Esophagus (tissue), 2 donors: Measurements from ENCODE around the gene SHF. TPM values are rescaled to one million over a fixed set of nuclear protein-coding genes. Genes with fewer than 3 reads are reported as not detected.
"Not testable (repeated sequence)": the region's sequence is repeated elsewhere in the genome, so short reads cannot be mapped to it uniquely, and the experiment has no call there.

Experiments used
- H3K27ac ChIP-seq, 2 donors: one replicate each; pipeline ENCODE4 v1.5.1; 2013; ENCODE audit warnings: low read depth in 2 of 2, mild to moderate bottlenecking in 2 of 2, inconsistent platforms in 1 of 2, low read length in 1 of 2, moderate library complexity in 1 of 2
- H3K27me3 ChIP-seq, 2 donors: one replicate each; pipeline ENCODE4 v1.6.1; 2013; ENCODE audit warnings: low read length in 2 of 2, control low read depth in 1 of 2, mild to moderate bottlenecking in 1 of 2; ENCODE audit not compliant: insufficient read depth in 2 of 2, control insufficient read depth in 1 of 2
- H3K36me3 ChIP-seq, 2 donors: one replicate each; pipeline ENCODE4 v1.6.1; 2013; ENCODE audit warnings: low read length in 1 of 2; ENCODE audit not compliant: control insufficient read depth in 2 of 2, insufficient read depth in 2 of 2
- H3K4me1 ChIP-seq, 2 donors: one replicate each; pipeline ENCODE4 v1.6.1; 2013; ENCODE audit warnings: low read length in 1 of 2; ENCODE audit not compliant: control insufficient read depth in 2 of 2, insufficient read depth in 2 of 2
- H3K4me3 ChIP-seq, 2 donors: one replicate each; pipeline ENCODE4 v1.5.1; 2013; ENCODE audit warnings: low read length in 2 of 2, mild to moderate bottlenecking in 2 of 2, low read depth in 1 of 2, moderate library complexity in 1 of 2
- H3K9me3 ChIP-seq, 2 donors: one replicate each; pipeline ENCODE4 v1.6.1; 2013; ENCODE audit warnings: mild to moderate bottlenecking in 2 of 2, low read depth in 1 of 2, low read length in 1 of 2, moderate library complexity in 1 of 2; ENCODE audit not compliant: control insufficient read depth in 2 of 2, insufficient read depth in 1 of 2
- WGBS, 2 donors: extraction: QIAGEN DNeasy Blood & Tissue Kit; methylation state at CpG; one replicate each; pipeline ENCODE4 v1.1.7; 2013; 5-methylcytosine and 5-hydroxymethylcytosine counted together
- polyA plus RNA-seq, 2 donors: library from polyadenylated mRNA; stranded (reverse); fragments of 200-250 nt; gene quantifications; one replicate each; pipeline ENCODE4 v1.2.3, GENCODE V29; 2013
- donor health status: healthy with polysubstance abuse.
- donor health status: Bipolar disorder and iron deficiency.

SHF gene
- polyA plus RNA-seq, 2 donors = 2.1 to 2.4 TPM

DNA sequence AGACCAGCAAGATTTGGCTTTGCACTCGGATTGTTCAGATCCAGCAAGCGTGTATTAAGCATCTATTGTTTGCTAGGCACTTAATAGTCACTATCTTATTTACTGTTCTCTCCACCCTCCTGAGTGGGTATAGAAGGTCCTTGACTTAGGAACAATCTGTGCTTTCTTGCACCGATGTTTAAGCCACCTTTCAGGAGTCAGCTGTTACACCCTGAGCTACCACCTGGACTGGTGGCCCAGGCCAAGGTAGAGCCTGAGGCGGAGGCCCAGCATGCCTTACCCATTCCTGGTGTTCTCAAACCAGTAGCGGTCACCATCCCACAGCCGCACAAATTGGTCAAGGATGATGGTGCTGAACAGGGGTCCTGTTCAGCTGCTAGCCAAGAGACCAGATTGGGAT lies 48.0 kb downstream of the SHF start:
- 88 to 90% methylated on average over 6 of the region's 6 CpGs for WGBS, 2 donors
- no peak overlapping the region for H3K27ac ChIP-seq
- no peak overlapping the region for H3K4me3 ChIP-seq
- H3K4me1 ChIP-seq = peaks cover 0 to 4% of the 10 kb centered on the region in 2 donors
- no peaks in the 10 kb centered on the region for H3K27me3 ChIP-seq
- peaks cover 7 to 57% of the 10 kb centered on the region in 2 donors for H3K36me3 ChIP-seq
- H3K9me3 ChIP-seq = no peaks in the 10 kb centered on the region

GRCh38 chr15:45138814-45139765 lies 48.7 kb downstream of the SHF start:
- Histone ChIP-seq H3K27me3 (no peaks in the 10 kb centered on the region), H3K27ac (no peak overlapping the region), H3K9me3 (no peaks in the 10 kb centered on the region), H3K4me1 (peaks cover 0 to 6% of the 10 kb centered on the region in 2 donors), H3K4me3 (no peak overlapping the region), H3K36me3 (peaks cover 7 to 56% of the 10 kb centered on the region in 2 donors)
- WGBS, 2 donors = 72 to 74% methylated on average over 12 of the region's 12 CpGs

DNA sequence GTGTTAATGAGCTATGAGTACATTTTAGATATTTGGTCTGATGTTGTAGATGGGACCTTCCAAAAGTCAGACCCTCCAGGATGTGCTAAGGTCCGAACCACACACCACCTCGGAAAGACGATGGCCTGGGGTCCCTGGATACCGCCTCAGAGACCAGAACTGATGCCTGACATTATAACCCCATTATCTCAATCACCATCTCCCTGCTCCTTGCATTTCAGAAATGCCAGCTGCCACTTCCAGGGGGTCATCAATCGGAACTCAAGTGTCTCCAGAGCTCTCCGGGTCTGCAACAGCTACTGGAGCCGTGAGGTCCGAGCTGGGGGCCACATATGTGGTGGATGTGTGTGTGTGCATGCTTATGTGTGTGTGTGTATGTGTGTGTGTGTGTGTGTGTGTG lies 50.1 kb downstream of the SHF start:
- Histone ChIP-seq H3K27me3 (no peaks in the 10 kb centered on the region), H3K36me3 (peaks cover 4 to 51% of the 10 kb centered on the region in 2 donors), H3K27ac (no peak overlapping the region)

DNA sequence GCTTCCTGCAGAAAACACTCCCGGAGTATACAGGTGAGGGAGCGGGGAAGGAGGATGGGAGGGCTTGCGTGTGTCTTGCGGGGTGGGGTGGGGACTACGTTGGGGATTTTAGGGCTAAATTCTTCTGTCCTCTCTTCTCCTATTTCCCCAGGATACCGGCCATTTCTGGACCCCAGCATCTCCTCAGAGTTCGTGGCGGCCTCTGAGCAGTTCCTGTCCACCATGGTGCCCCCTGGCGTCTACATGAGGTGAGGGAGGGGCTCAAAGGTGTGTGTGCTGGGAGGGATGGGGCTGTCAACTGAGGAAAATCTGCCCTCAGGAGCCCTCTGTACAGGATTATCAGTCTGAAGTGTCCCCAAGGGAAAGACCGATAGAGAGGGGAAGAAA lies 51.4 kb downstream of the SHF start:
- Histone ChIP-seq H3K4me1 (peaks cover 6 to 12% of the 10 kb centered on the region in 2 donors), H3K9me3 (no peaks in the 10 kb centered on the region), H3K4me3 (no peak overlapping the region), H3K36me3 (peaks cover 4 to 42% of the 10 kb centered on the region in 2 donors), H3K27ac (no peak overlapping the region), H3K27me3 (no peaks in the 10 kb centered on the region)
- WGBS, 2 donors = 41 to 50% methylated on average over 10 of the region's 10 CpGs

More for the DNA sequence above, 50.1 kb downstream of the SHF start:
- Histone ChIP-seq H3K9me3 (no peaks in the 10 kb centered on the region), H3K4me3 (no peak overlapping the region), H3K4me1 (peaks cover 6 to 12% of the 10 kb centered on the region in 2 donors)
- 84 to 86% methylated on average over 8 of the region's 8 CpGs for WGBS, 2 donors

- Histone ChIP-seq H3K36me3 (peaks cover 2 to 36% of the 10 kb centered on the region in 2 donors), H3K4me1 (peaks cover 6 to 12% of the 10 kb centered on the region in 2 donors)
- 44 to 51% methylated on average over 8 to 9 of the region's 37 CpGs for WGBS, 2 donors
- not testable (repeated sequence) for H3K9me3 ChIP-seq, H3K27me3 ChIP-seq, H3K4me3 ChIP-seq, H3K27ac ChIP-seq
Measured at GRCh38 chr15:45135705-45136377, 51.9 kb downstream of the SHF start.

DNA sequence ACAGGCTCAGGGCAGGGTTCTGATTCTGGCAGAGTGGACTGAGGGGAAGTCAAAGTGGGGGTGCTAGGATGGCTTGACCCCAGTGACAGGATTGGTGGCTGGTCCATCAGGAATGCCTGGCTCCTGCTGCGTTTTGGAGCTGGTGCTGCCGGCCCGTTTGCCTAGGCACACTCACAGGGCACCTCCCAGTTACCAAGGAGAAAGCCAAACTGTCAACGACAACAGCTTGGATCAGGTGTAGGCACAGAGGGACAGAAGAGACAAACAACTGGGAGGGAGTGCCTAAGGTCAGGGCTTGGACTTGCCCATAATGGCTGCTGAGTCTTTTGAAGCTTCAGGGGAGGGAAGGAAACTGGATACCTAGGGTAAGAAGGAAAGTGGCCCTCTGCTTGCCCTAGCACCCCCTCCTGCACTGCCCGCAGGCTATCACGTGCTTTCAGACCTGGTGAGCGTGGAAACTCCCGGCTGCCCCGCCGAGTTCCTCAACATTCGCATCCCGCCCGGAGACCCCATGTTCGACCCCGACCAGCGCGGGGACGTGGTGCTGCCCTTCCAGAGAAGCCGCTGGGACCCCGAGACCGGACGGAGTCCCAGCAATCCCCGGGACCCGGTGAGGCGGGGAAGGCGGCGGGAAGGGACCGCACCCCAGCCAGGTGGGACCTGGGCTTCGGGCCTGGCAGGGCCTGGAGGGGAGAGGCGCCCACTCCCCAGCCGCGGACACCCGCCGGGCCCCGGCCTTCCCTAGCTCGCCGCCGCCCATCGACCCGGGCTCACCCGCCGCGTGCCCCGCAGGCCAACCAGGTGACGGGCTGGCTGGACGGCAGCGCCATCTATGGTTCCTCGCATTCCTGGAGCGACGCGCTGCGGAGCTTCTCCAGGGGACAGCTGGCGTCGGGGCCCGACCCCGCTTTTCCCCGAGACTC lies 52.8 kb downstream of the SHF start:
- Histone ChIP-seq H3K9me3 (no peaks in the 10 kb centered on the region), H3K27me3 (no peaks in the 10 kb centered on the region), H3K36me3 (peaks cover 0 to 34% of the 10 kb centered on the region in 2 donors), H3K27ac (peak overlapping the region in 1 of 2 donors; percentile 47), H3K4me3 (no peak overlapping the region), H3K4me1 (peaks cover 6 to 12% of the 10 kb centered on the region in 2 donors)
- 23 to 41% methylated on average over 42 to 57 of the region's 57 CpGs for WGBS, 2 donors

DNA sequence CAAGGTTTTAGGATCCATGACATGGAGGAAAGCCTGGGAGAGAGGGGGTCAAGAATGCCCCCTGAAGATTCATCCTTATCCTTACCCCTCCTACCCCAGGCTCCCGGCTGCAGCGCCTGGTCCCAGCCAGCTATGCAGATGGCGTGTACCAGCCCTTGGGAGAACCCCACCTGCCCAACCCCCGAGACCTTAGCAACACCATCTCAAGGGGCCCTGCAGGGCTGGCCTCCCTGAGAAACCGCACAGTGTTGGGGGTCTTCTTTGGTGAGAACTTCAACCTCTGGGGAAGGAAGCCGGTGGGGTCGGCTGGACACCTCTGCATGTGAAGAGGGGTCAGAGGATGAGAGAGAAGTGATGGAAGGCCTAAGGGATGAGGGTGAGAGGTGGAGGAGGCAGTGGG lies 53.7 kb downstream of the SHF start:
- Histone ChIP-seq H3K27me3 (no peaks in the 10 kb centered on the region), H3K36me3 (peaks cover 0 to 25% of the 10 kb centered on the region in 2 donors), H3K4me3 (no peak overlapping the region), H3K9me3 (no peaks in the 10 kb centered on the region), H3K27ac (no peak overlapping the region), H3K4me1 (peaks cover 6 to 12% of the 10 kb centered on the region in 2 donors)
- WGBS, 2 donors = 94% methylated on average over 7 of the region's 7 CpGs

DNA sequence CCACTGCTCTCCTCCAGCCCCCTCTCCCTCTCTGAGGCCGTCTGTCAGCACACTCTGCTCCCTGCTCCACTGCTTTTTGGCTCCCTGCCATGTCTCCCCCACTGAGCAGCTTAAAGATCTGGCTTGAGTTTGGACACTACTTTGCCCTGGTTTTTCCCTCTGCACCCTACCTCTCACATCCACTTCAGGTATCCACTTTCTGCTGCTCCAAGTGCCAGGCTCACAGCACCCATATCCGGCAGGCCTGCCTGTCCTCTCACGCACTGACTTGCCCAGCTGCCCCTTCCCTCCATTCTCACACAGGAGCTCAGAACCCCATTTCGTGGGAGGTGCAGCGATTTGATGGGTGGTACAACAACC lies 54.2 kb downstream of the SHF start:
- peaks cover 6 to 12% of the 10 kb centered on the region in 2 donors for H3K4me1 ChIP-seq
- 50 to 51% methylated on average over 5 of the region's 5 CpGs for WGBS, 2 donors
- H3K9me3 ChIP-seq = no peaks in the 10 kb centered on the region
- no peaks in the 10 kb centered on the region for H3K27me3 ChIP-seq
- H3K4me3 ChIP-seq = no peak overlapping the region
- H3K27ac ChIP-seq = no peak overlapping the region
- H3K36me3 ChIP-seq = peaks cover 0 to 21% of the 10 kb centered on the region in 2 donors
